HG02884 (cell line): ENCODE data around the gene PCSK5.
"Not testable (repeated sequence)": the region's sequence is repeated elsewhere in the genome, so short reads cannot be mapped to it uniquely, and the experiment has no call there.

Experiments used
- ATAC-seq: cut with Tn5 transposase; IDR thresholded peaks from one replicate; pipeline ENCODE4 v1.9.1; 2021; ENCODE audit warnings: mild to moderate bottlenecking, moderate library complexity; ENCODE audit not compliant: unreplicated experiment

The PCSK5 gene

GRCh38 chr9:76341616-76342015 is 451.1 kb downstream of the PCSK5 start:
- ATAC-seq: no peak

- no peak for ATAC-seq
These were observed 451.7 kb downstream of the PCSK5 start for GRCh38 chr9:76342201-76342600.

GRCh38 chr9:76342858-76343257 is 452.4 kb downstream of the PCSK5 start:
- no peak for ATAC-seq

- no peak for ATAC-seq
These were observed 459.4 kb downstream of the PCSK5 start for GRCh38 chr9:76349865-76350264.

GRCh38 chr9:76351006-76351405 is 460.5 kb downstream of the PCSK5 start:
- peak; percentile 79 for ATAC-seq

GRCh38 chr9:76352026-76352620 is 461.6 kb downstream of the PCSK5 start:
- no peak for ATAC-seq

GRCh38 chr9:76353280-76353679 is 462.8 kb downstream of the PCSK5 start:
- no peak for ATAC-seq

- ATAC-seq: no peak
These were observed 463.7 kb downstream of the PCSK5 start for GRCh38 chr9:76354221-76354620.

GRCh38 chr9:76355886-76356285 is 465.4 kb downstream of the PCSK5 start:
- ATAC-seq: no peak

- no peak for ATAC-seq
These were observed 467.1 kb downstream of the PCSK5 start for GRCh38 chr9:76357555-76357954.

- no peak for ATAC-seq
These were observed 468.3 kb downstream of the PCSK5 start for GRCh38 chr9:76358628-76359280.

GRCh38 chr9:76359365-76359764 is 468.9 kb downstream of the PCSK5 start:
- ATAC-seq: no peak

GRCh38 chr9:76359766-76360165 is 469.3 kb downstream of the PCSK5 start:
- no peak for ATAC-seq

GRCh38 chr9:76362332-76363031 is 472.0 kb downstream of the PCSK5 start:
- not testable (repeated sequence) for ATAC-seq

GRCh38 chr9:76363032-76363395 is 472.5 kb downstream of the PCSK5 start:
- ATAC-seq: no peak

GRCh38 chr9:76365028-76365427 is 474.6 kb downstream of the PCSK5 start:
- ATAC-seq: no peak

GRCh38 chr9:76366275-76366674 is 475.8 kb downstream of the PCSK5 start:
- no peak for ATAC-seq

GRCh38 chr9:76369583-76369982 is 479.1 kb downstream of the PCSK5 start:
- peak; percentile 62 for ATAC-seq

GRCh38 chr9:76370396-76371023 is 480.0 kb downstream of the PCSK5 start:
- no peak for ATAC-seq

- ATAC-seq: no peak
These were observed 481.4 kb downstream of the PCSK5 start for GRCh38 chr9:76371901-76372300.

GRCh38 chr9:76372336-76372735 is 481.9 kb downstream of the PCSK5 start:
- no peak for ATAC-seq
